T47D (cell line): ENCODE results near the gene ABCA13.

Experiments
- DNase-seq, 2 experiments: peaks; one replicate each; pipeline versions ENCODE4 v3.0.0 to v3.0.0-alpha.2; 2011 to 2012; ENCODE audit warnings: low read depth in 1 of 2, low spot score in 1 of 2
- JUND ChIP-seq: IDR thresholded peaks from 2 replicates; pipeline ENCODE4 v1.6.1; 2012; ENCODE audit warnings: low read depth
- in situ Hi-C: cut with HindIII; loops from 2 replicates; pipeline ENCODE4 v1.10.0; 2016; ENCODE audit warnings: low sequenced_read_pairs, low pct_unique_long_range_greater_than_20kb

ABCA13 gene

DNA sequence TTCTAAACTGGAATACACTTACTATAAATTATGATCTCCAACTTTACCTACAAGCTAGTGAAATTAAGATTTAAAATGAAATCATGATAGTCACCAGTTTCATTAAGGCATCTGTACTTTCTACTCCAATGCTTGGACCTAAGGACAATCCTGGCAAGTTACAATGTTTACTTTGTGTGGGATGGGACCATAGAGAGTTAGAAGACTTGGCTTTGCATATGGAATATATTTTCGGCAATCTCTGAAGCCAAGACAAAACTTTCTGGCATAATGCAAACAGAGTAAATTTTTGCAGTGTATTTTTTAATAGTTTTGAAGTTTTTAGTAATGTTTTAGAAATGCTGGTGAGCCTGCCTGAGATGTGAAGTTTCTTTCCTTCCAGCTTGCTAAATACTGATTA lies 248.9 kb downstream of the ABCA13 start:
- no peak for TF ChIP-seq JUND
- no peak for DNase-seq
- in situ Hi-C loops: no loop called here

DNA sequence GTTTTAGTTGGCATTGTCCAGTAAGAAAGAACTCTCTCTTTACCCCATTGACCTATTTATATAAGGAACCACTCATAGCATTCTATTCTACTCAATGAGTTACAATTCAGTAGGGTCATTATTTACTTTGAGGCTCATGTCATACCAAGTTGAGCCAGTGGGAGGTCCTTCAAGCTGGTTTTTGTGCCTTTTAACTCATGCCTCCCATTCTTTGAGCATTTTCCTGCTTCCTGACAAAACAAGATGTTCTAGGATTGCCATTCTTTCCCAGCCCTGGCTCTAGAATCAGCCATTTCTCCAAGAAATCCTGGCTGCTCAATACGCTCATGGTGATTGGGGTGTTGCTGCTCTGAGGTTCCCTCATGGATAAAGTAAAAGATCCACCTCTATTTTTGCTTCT lies 250.1 kb downstream of the ABCA13 start:
- in situ Hi-C loops: no loop called here
- no peak for DNase-seq
- TF ChIP-seq JUND: no peak

DNA sequence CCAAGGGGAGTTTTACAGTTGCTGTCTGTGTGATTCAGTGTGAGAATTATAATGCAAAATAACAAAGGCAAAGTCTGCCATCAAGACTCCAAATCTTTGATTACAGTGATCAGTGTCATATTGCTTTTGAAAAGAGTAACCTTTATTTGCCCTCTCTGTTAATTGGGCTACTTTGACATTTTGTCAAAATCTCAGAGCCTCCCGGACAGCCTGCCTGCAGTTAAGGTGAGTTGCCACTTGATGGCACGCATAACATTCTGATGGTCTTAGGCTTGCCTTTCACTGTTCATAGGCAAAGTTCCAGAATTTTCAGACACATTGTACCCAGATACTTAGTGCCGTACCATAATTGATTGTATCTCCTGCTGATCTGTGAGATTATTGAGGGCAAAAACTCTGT lies 253.5 kb downstream of the ABCA13 start:
- no peak for TF ChIP-seq JUND
- in situ Hi-C loops: no loop called here
- peak; percentile 54 to 75 for DNase-seq

DNA sequence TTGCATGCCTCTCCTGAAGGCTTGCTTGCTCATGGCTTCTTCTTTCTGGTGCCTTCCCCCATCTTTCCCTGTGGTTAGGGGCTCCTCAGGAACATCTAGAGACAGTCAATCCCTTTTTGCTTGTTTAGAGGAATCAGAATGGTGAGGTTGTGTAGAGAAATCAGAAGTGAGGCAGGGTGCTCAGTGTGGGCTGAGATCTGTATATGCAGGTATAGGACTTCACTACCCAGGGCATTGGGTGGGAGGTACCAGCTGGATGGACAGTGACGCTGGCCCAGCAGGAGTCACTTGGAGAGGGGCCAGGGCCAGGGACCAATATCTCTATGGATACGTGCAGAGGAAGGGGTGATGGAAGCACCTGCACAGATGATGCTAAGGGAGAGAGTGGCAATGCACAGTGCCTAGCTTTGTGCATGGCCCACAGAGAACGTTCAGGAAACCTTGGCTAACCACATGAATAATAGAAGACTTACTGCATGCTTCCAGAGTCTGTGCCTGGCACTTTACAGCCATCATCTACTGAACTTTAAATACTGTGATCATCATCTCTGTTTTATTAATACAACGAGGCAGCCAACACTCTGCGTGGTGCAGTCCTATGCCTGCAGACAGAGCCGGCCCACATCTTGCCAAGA lies 255.2 kb downstream of the ABCA13 start:
- TF ChIP-seq JUND: no peak
- peak in 1 of 2 experiments; percentile 18 for DNase-seq
- in situ Hi-C loops: no loop called here

DNA sequence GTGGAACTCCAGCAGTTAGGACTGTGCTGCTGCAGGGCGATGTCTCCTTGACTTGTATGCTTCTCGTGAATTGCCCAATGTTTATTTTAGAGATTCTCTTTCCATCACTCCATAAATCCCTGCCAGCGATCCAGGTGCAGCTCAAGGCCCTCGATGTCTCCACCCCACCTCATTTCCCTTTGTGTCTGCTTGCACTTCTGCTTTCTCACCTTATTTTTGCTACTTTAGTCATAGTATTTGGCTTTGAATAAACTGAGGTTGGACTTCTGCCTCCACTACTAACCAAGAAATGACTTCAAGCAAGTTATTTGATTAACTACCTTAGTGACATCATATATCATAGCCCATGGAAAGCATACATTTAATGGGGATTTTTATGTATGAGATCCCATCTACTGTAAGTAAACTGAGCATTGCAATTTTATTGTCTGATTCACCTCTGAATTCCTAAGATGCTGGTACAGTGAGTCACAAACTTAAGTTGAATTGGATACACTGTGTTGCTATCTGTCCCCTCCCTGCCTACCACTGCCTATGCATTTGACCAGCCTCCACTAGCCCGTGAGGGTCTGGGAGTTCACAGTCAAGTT lies 255.8 kb downstream of the ABCA13 start:
- peak; percentile 28 to 38 for DNase-seq
- TF ChIP-seq JUND: peak; percentile 82
- in situ Hi-C loops: no loop called here

DNA sequence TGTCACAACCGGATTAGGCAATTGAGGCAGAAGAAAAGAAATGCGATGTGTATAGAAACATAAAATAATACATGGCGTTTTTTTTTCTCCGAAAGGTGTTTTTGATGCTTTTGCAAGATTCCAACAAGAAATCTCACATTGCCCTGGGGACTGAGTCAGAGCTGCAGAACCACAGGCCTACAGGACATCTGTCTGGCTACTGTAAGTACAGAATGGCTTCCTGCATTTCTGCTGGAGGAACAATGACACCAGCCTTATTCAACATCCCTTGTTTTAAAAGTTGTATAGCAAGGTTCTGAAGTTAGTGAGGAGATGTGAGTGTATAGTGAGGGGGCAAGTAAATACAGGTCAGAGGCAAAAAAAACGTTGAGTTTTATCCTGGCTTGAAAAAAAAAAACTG lies 256.4 kb downstream of the ABCA13 start:
- DNase-seq: no peak
- no peak for TF ChIP-seq JUND
- in situ Hi-C loops: no loop called here

DNA sequence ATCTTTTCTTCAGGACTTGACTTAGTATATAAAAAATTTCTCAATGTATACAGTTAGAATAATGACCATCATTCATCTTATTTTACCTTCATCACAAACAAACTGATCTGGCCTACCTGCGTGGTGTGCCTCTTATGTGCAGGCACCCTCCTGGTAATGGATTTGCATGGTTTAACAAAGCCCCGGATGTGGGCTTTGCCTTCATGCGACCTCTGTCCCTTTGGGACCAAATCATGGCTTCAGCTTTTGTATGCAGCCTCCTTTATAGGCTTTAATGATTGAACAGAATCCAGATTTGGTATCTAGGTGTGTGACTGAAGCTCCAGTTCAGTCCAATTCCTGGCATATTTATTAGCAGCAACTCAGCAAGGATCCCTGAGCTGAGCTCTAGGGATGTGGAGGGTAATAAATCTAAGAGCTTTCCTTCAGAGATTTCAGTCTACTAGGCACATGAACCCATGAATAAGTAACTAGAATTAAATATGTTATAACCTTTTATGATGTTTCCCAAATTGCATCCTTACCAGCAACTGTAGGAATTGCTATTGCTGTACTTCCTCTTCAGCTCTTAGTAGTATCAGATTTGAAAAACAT lies 256.9 kb downstream of the ABCA13 start:
- DNase-seq: no peak
- TF ChIP-seq JUND: no peak

DNA sequence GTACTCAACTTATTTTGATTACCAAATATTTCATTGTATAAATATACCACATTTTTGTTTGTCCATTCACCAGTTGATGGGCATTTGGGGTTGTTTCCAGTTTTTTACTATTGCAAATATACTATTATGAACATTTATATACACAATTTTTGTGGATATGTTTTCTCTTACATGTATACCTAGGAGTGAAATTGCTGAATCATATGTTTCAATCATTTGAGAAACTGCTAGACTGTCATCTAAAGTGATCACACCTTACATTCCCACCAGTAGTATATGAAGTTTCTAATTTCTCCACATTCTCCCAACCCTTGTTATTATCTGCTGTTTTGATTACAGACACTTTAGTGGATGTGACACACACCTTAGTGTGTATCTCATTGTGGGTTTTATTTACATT lies 257.9 kb downstream of the ABCA13 start:
- TF ChIP-seq JUND: no peak
- DNase-seq: no peak
- in situ Hi-C loops: no loop called here

More for the DNA sequence above, 256.9 kb downstream of the ABCA13 start:
- in situ Hi-C loops: no loop called here

DNA sequence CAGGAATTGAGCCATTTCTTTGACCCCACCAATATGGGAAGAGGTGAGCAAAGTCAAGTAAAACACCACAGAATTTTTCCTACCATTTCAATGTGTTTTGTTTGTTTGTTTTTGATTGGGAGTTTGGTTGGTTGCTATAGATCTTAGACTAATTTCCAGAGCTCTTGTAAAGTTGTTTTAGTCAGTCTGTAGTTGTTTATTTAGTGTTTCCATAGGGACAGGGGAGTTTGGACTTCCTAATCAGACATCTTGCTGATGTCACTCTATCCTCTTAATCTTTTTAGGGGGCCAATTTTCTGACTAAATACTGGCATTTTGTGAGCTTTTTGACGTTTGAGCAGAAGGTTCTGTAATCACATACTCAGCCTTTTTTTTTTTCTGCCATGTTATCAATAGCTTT lies 266.9 kb downstream of the ABCA13 start:
- no peak for DNase-seq
- no peak for TF ChIP-seq JUND
- in situ Hi-C loops: no loop called here

DNA sequence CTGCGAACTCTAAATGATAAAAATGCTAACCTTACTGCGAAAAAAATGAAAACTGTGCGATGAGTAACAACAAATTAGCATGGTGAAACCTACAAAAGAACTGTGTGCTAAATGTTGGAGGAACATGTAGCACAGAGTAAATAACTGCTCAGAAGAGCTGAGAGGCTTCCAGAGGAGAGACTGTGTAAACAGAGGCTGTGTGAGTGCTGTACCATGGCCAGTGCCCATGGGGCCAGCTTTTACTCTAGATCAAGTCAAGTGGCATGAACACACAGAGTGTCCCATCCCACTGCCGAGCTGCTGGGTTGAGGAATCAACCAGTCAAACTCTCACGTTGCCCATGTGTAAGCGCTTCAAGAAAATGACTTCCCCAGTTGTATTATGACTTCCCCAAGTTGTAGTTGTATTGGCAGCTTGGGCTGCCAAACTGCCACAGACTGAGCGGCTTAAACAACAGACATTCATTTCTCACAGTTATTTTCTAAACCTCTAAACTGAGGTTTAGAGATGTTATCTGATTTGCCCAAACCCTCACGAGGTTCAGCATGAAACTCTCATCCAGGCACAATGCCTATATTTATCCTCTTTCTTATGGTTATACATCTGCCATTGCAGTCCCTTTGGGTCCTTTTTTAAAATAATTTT lies 270.7 kb downstream of the ABCA13 start:
- no peak for TF ChIP-seq JUND
- DNase-seq: no peak
- in situ Hi-C loops: no loop called here

DNA sequence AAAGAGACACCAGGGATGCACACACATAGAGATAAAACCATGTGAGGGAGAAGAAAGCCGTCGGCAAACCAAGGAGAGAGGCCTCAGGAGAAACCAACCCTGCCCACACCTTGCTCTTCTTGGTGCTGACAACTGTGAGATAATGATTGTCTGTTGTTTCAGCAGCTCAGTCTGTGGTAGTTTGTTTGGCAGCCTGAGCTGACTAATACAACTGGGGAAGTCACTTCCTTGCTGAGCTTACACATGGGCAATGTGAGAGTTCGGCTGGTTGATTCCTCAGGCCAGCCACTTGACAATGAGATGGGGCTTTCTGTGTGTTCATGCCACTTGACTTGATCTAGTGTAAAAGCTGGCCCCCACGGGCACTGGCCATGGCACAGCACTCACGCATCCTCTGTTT lies 271.8 kb downstream of the ABCA13 start:
- no peak for TF ChIP-seq JUND
- DNase-seq: no peak
- in situ Hi-C loops: no loop called here

DNA sequence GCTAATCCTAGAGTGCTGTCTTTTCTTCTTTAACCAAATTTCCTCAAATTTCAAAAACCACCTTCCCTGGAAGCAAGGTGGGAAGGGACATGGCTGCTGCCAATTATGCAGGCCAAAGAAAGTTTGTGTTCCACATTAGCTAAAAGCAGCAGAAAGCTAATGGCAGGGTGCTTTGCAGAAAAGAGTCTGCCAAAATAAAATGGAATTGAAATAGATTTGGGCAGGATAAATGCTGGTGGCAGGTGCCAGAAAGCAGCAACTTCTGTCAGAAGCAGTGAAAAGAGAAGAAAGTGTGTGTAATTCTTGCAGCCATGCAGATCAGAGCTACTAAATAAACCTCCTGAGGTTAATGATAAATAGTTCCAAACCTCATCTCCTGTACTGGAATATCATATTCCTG lies 275.5 kb downstream of the ABCA13 start:
- DNase-seq: no peak
- in situ Hi-C loops: no loop called here
- TF ChIP-seq JUND: no peak

DNA sequence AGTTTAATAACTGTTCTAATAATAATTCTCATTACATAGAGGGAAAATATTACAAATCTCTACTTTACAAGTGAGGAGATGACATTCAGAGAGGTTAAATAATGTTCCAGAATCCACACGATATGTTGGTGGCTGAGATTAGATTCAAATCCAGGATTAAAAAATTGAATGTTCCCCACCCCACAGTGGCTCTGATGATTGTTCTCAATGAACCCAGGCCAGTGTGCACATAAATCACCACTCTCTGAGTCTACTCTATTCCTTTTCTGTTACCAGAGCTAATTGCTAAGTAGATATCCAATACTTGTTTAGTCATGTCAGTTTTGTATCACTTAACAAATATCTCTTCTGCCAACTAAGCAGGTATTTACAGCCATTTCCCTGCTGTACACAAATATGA lies 281.0 kb downstream of the ABCA13 start:
- no peak for TF ChIP-seq JUND
- in situ Hi-C loops: no loop called here
- no peak for DNase-seq
